ENCODE results near the gene CLDN34. TPM values are rescaled to one million over a fixed set of nuclear protein-coding genes. Genes with fewer than 3 reads are reported as not detected.
A peak's percentile ranks its signal among the peaks of the same experiment; 100 is the strongest.

Gene CLDN34
- total RNA-seq, 1 experiment from 2014 or later: not detected

DNA sequence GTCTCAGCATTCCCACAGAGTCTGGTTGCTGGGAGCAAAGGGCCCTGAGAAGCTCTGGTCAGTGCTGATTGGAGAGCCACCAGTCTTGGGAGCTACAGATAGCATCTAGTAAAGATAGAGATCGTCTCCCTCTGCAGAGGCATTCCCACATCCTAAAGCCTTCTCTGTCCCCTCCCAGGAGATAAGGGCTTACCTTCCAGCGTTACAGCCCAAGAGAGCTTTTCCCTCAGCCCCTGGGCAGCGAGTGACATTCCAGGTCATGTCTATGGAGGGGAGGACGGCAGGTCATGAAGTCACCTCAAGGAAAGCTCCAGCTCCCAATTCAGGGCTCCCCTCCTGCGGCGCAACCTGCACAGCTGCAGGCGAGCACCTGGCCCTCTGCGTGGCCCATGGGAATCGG, 29.9 kb downstream of the CLDN34 start:
- no peaks in the 10 kb centered on the region for H3K36me3 ChIP-seq (ENCODE audit: control insufficient read depth, insufficient read depth, low read length)
- intact Hi-C loops (cut with micrococcal nuclease; ENCODE audit: unreplicated experiment): loop anchor here (2.0 to 5.0 kb wide), 2 partner anchors 18 to 65 kb away; no protein-coding TSS in a partner anchor
- Mint-ChIP-seq H3K27ac (ENCODE audit: unreplicated experiment) (peak overlapping the region; percentile 50), H3K4me1 (ENCODE audit: low read depth, unreplicated experiment) (peaks cover 7% of the 10 kb centered on the region), H3K27me3 (ENCODE audit: insufficient read depth, unreplicated experiment) (no peaks in the 10 kb centered on the region), H3K9me3 (ENCODE audit: unreplicated experiment) (no peaks in the 10 kb centered on the region), H3K4me3 (ENCODE audit: unreplicated experiment) (no peak overlapping the region), H3K36me3 (ENCODE audit: insufficient read depth, unreplicated experiment) (no peaks in the 10 kb centered on the region)
- no TSS peak for BruUV-seq (replicated peaks)
- H3K27me3 ChIP-seq (replicated peaks; ENCODE audit: control insufficient read depth, insufficient read depth, low read length): no peaks in the 10 kb centered on the region
- H3K4me1 ChIP-seq: peaks cover 7% of the 10 kb centered on the region; the same call in 1 of the 2 replicates
- POLR2A ChIA-PET: no interaction called here
- H3K9me3 ChIP-seq: no peaks in the 10 kb centered on the region
- DNase-seq: no peak
- H3K4me3 ChIP-seq (ENCODE audit: low read depth, low read length): no peak overlapping the region
- CTCF ChIA-PET: no interaction called here
- TF ChIP-seq, protein P1, sequence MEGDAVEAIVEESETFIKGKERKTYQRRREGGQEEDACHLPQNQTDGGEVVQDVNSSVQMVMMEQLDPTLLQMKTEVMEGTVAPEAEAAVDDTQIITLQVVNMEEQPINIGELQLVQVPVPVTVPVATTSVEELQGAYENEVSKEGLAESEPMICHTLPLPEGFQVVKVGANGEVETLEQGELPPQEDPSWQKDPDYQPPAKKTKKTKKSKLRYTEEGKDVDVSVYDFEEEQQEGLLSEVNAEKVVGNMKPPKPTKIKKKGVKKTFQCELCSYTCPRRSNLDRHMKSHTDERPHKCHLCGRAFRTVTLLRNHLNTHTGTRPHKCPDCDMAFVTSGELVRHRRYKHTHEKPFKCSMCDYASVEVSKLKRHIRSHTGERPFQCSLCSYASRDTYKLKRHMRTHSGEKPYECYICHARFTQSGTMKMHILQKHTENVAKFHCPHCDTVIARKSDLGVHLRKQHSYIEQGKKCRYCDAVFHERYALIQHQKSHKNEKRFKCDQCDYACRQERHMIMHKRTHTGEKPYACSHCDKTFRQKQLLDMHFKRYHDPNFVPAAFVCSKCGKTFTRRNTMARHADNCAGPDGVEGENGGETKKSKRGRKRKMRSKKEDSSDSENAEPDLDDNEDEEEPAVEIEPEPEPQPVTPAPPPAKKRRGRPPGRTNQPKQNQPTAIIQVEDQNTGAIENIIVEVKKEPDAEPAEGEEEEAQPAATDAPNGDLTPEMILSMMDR (IDR thresholded peaks at IDR 0.05; ENCODE audit: insufficient read depth in 1 of 2, low read depth in 1 of 2, low read length in 1 of 2, severe bottlenecking in 1 of 2, unreplicated experiment in 1 of 2): no peak

DNA sequence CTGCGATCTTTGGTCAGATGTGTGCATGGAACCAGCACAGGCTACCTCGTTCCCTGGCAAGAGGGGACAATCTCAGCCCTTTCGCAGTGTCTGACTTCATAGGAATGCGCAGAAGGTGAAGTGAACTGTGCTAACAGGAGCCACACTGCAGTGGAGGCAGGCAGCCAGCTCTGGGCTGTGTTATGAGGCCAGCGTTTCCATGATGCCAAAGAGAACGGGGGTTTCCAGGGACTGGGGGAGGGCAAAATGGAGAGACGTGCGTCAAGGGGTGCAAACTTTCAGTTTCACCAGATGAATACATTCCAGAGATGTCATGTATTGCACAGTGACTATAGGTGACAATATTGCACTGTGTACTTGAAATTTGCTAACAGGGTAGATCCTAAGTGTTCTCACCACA, 30.4 kb downstream of the CLDN34 start:
- peaks cover 7% of the 10 kb centered on the region for H3K4me1 Mint-ChIP-seq (ENCODE audit: low read depth, unreplicated experiment)
- no TSS peak for BruUV-seq (replicated peaks)

DNA sequence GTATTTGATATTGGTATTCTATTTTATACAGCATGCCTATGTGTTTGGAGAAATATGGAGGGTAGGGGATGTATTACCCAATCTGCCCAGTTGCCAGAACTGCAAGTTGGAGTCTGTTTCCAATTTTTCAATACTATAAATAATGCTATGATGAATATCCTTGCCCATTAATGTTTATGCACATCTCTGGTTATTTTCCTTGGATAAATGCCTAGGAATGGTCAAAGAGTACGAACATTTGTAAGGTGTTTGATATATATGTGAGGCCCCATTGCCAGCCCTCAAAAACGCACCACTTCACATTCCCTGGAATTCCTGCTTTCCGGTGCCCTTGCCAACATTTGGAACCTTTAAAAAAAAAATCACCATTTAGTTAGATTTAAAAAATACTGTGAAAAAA, 34.3 kb downstream of the CLDN34 start:
- Mint-ChIP-seq H3K36me3 (ENCODE audit: insufficient read depth, unreplicated experiment) (no peaks in the 10 kb centered on the region), H3K9me3 (ENCODE audit: unreplicated experiment) (no peaks in the 10 kb centered on the region), H3K27ac (ENCODE audit: unreplicated experiment) (no peak overlapping the region), H3K27me3 (ENCODE audit: insufficient read depth, unreplicated experiment) (no peaks in the 10 kb centered on the region), H3K4me3 (ENCODE audit: unreplicated experiment) (no peak overlapping the region), H3K4me1 (ENCODE audit: low read depth, unreplicated experiment) (peaks cover 23% of the 10 kb centered on the region)
- intact Hi-C loops (cut with micrococcal nuclease; ENCODE audit: unreplicated experiment): loop anchor here (10.0 kb wide), 1 partner anchor 313 kb away; no protein-coding TSS in a partner anchor
- ChIA-PET POLR2A (no interaction called here), CTCF (no interaction called here)
- no peak for DNase-seq
- Histone ChIP-seq H3K9me3 (peaks cover 7% of the 10 kb centered on the region; the same call in 1 of the 2 replicates), H3K4me1 (peaks cover 36% of the 10 kb centered on the region), H3K4me3 (ENCODE audit: low read depth, low read length) (no peak overlapping the region), H3K27me3 (replicated peaks; ENCODE audit: control insufficient read depth, insufficient read depth, low read length) (no peaks in the 10 kb centered on the region), H3K36me3 (ENCODE audit: control insufficient read depth, insufficient read depth, low read length) (no peaks in the 10 kb centered on the region)
- TF ChIP-seq, protein P1 (IDR thresholded peaks at IDR 0.05; ENCODE audit: insufficient read depth in 1 of 2, low read depth in 1 of 2, low read length in 1 of 2, severe bottlenecking in 1 of 2, unreplicated experiment in 1 of 2): no peak
- no TSS peak for BruUV-seq (replicated peaks)

More for the DNA sequence above, 30.4 kb downstream of the CLDN34 start:
- ChIA-PET POLR2A (no interaction called here), CTCF (no interaction called here)
- Histone ChIP-seq H3K4me1 (peaks cover 7% of the 10 kb centered on the region; the same call in 1 of the 2 replicates), H3K36me3 (ENCODE audit: control insufficient read depth, insufficient read depth, low read length) (no peaks in the 10 kb centered on the region), H3K4me3 (ENCODE audit: low read depth, low read length) (no peak overlapping the region), H3K27me3 (replicated peaks; ENCODE audit: control insufficient read depth, insufficient read depth, low read length) (no peaks in the 10 kb centered on the region), H3K9me3 (no peaks in the 10 kb centered on the region)
- H3K36me3 Mint-ChIP-seq (ENCODE audit: insufficient read depth, unreplicated experiment): no peaks in the 10 kb centered on the region
- no peak for DNase-seq
- H3K27me3 Mint-ChIP-seq (ENCODE audit: insufficient read depth, unreplicated experiment): no peaks in the 10 kb centered on the region
- intact Hi-C loops (cut with micrococcal nuclease; ENCODE audit: unreplicated experiment): loop anchor here (2.0 to 5.0 kb wide), 2 partner anchors 17 to 65 kb away; no protein-coding TSS in a partner anchor
- TF ChIP-seq, protein P1 (IDR thresholded peaks at IDR 0.05; ENCODE audit: insufficient read depth in 1 of 2, low read depth in 1 of 2, low read length in 1 of 2, severe bottlenecking in 1 of 2, unreplicated experiment in 1 of 2): no peak
- peak overlapping the region; percentile 16 for H3K4me3 Mint-ChIP-seq (ENCODE audit: unreplicated experiment)
- H3K9me3 Mint-ChIP-seq (ENCODE audit: unreplicated experiment): no peaks in the 10 kb centered on the region
- peak overlapping the region; percentile 50 for H3K27ac Mint-ChIP-seq (ENCODE audit: unreplicated experiment)

Data from Caco-2 (cell line).